Duodenal mucosa (tissue), 2 donors: ENCODE measurements around the gene MYEF2.

Source experiments
- H3K27ac ChIP-seq: one replicate; pipeline ENCODE4 v1.7.0; 2013; ENCODE audit warnings: low read depth, low read length
- H3K27me3 ChIP-seq, 2 donors: one replicate each; pipeline ENCODE4 v1.7.0; 2013; ENCODE audit warnings: low read length in 2 of 2, control low read depth in 1 of 2; ENCODE audit not compliant: insufficient read depth in 2 of 2, control insufficient read depth in 1 of 2
- H3K36me3 ChIP-seq, 2 donors: one replicate each; pipeline ENCODE4 v1.7.0; 2013; ENCODE audit warnings: low read length in 2 of 2, control low read depth in 1 of 2; ENCODE audit not compliant: insufficient read depth in 2 of 2, control insufficient read depth in 1 of 2
- H3K4me1 ChIP-seq, 2 donors: one replicate each; pipeline ENCODE4 v1.7.0; 2013; ENCODE audit warnings: low read length in 2 of 2, control low read depth in 1 of 2; ENCODE audit not compliant: insufficient read depth in 2 of 2, control insufficient read depth in 1 of 2
- H3K4me3 ChIP-seq, 2 donors: one replicate each; pipeline ENCODE4 v1.7.0; 2013; ENCODE audit warnings: low read length in 2 of 2, low read depth in 1 of 2
- H3K9ac ChIP-seq, 2 donors: one replicate each; pipeline ENCODE4 v1.7.0; 2013; ENCODE audit warnings: low read length in 2 of 2, low read depth in 1 of 2
- H3K9me3 ChIP-seq, 2 donors: one replicate each; pipeline ENCODE4 v1.7.0; 2013; ENCODE audit warnings: low read length in 2 of 2, control low read depth in 1 of 2; ENCODE audit not compliant: control insufficient read depth in 1 of 2

MYEF2 gene

DNA sequence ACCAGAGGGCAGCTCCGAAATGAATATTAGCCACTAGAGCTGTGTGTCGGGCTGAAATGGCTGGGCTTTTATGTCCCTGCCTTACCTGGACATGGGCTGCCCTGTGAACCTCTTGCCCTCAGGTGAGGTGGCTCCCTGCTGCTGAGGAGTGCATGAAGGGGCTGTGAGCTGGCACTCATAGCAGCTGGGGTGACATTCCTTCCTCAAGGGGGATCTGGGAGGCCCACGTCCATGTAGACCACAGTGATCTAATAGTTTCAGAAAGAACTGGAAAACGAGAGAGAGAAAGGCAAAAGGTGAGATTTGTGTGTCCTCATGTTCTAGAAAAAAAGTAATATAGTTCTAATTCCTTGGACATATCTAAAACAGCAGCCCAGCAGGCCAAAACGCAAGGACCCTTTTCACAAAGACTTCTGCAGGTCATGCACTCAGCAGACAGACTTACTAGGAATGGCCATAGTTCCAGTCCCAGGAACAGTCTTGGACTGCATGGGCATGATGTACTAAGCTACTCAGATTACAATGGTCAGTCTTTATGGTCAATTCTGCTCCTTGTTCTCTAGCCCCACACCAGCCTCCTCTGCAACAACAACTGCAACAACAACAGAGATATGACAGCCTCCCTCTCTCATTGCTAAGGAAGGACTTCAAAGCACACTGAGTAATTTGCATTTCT, 68.1 kb downstream of the MYEF2 start:
- H3K4me1 ChIP-seq = no peaks in the 10 kb centered on the region
- H3K36me3 ChIP-seq = no peaks in the 10 kb centered on the region
- H3K4me3 ChIP-seq = no peak overlapping the region
- H3K9ac ChIP-seq = no peak overlapping the region
- H3K27me3 ChIP-seq = no peaks in the 10 kb centered on the region
- H3K9me3 ChIP-seq = no peaks in the 10 kb centered on the region
- H3K27ac ChIP-seq = no peak overlapping the region

DNA sequence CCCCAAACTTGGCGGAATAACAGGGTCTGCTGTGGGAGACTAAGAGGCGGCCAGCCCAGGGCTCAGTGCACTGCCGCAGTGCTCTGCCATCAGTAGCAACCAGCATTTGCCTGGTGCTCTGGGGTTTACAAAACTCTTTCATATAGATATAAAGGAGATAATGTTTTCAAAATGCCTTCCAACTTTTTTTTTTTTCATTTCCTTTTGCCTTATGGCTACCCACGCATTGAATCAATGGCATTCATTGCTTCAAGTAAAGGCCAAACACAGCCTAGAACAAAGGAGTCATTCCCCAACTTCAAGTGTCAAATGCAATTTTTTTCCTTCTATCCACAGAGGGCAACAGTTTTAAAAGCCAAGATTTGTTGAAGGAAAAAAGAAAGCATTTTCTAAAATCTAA, 68.9 kb downstream of the MYEF2 start:
- Histone ChIP-seq H3K9me3 (no peaks in the 10 kb centered on the region), H3K4me3 (no peak overlapping the region), H3K27me3 (no peaks in the 10 kb centered on the region), H3K36me3 (no peaks in the 10 kb centered on the region), H3K9ac (no peak overlapping the region), H3K4me1 (no peaks in the 10 kb centered on the region), H3K27ac (no peak overlapping the region)

DNA sequence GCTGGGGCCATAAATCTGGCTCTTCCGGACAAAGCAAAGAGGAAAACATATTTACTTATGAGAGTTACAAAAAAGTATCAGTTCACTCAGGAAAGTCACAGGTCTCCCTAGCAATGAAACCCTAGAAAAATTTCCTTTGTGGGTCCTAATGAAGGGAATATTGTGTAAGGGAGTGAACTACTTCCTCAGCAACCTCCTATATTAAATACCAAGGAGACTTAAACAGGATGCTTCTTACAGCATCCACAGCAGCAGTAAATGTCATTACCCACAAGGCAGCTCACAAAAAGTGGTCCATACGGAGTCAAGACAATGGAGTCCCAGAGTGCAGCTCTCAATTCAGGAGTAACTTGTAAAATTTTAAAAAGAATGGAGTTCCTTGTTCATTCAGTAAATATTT, 72.2 kb downstream of the MYEF2 start:
- Histone ChIP-seq H3K9me3 (no peaks in the 10 kb centered on the region), H3K27ac (no peak overlapping the region), H3K9ac (no peak overlapping the region), H3K36me3 (no peaks in the 10 kb centered on the region), H3K27me3 (no peaks in the 10 kb centered on the region), H3K4me1 (no peaks in the 10 kb centered on the region), H3K4me3 (no peak overlapping the region)

DNA sequence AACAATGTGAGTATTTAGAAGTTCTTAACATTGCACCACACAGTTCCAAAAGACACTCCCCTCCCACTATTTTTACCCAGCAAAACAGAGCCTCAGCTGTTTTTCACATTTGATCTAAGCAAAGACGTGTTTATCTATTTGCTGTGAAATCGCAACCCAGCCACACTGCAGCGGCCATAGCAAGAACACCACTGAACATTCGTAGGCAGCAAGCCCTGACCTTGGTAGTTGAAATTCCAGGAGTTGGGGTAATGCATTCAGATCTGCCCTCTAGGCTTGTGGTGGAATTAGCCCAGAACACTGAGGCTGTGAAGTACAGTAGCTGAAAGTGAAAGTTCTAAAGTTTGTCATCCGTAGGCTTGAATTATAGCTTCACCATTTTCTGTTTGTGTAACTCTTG, 74.4 kb downstream of the MYEF2 start:
- H3K27ac ChIP-seq = no peak overlapping the region
- H3K27me3 ChIP-seq = no peaks in the 10 kb centered on the region
- no peak overlapping the region for H3K9ac ChIP-seq
- H3K4me3 ChIP-seq = no peak overlapping the region
- H3K36me3 ChIP-seq = no peaks in the 10 kb centered on the region
- H3K9me3 ChIP-seq = no peaks in the 10 kb centered on the region
- H3K4me1 ChIP-seq = no peaks in the 10 kb centered on the region

DNA sequence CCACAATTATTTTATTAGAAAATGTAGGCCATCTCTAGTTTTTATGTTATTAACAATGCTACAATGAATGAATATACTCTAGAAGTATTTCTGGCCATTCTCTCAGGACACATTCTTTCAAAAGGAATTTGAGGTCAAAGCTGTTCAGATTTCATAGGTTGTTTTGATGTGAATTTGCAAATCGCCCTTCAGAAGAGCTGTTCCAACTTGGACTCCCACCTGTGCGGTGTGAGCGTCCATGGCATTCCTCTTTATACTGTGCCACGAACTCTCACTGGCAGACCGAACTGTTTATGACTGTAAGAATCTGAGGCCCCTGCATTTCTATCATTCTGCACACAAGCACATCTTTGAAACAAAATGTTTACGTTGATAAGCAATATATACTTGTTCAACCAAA, 75.9 kb downstream of the MYEF2 start:
- H3K9me3 ChIP-seq = no peaks in the 10 kb centered on the region
- no peak overlapping the region for H3K27ac ChIP-seq
- no peaks in the 10 kb centered on the region for H3K4me1 ChIP-seq
- no peaks in the 10 kb centered on the region for H3K27me3 ChIP-seq
- H3K36me3 ChIP-seq = no peaks in the 10 kb centered on the region
- no peak overlapping the region for H3K9ac ChIP-seq
- no peak overlapping the region for H3K4me3 ChIP-seq

DNA sequence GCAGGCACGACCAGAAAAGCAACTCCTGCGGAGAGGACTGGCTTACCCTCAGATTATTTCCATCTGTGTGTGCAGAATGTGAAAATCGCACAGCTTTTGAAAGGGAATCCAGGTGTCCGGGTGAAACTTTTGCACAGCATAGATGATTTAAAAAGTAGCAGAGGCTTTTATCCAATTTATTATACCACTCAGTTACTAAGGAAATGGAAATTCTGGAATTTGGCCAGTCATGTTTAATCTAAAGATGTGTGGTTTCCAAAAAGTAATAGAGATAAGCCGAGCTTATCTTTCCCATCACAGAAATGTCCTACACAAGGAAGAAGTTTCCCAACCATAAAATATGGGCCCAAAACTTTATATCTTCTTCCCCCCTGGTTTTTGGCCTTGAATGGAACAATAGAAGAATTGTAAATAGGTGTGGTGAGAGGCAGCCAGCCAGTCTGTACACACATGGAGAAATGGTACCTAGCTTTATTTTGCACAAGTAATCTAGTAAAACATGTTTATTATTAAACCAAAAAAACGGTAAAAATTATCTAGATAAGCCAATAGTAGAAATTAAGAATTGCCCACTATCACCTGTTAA, 76.6 kb downstream of the MYEF2 start:
- H3K27ac ChIP-seq = no peak overlapping the region
- no peak overlapping the region for H3K9ac ChIP-seq
- no peaks in the 10 kb centered on the region for H3K36me3 ChIP-seq
- no peaks in the 10 kb centered on the region for H3K4me1 ChIP-seq
- H3K27me3 ChIP-seq = no peaks in the 10 kb centered on the region
- H3K4me3 ChIP-seq = no peak overlapping the region
- H3K9me3 ChIP-seq = no peaks in the 10 kb centered on the region

DNA sequence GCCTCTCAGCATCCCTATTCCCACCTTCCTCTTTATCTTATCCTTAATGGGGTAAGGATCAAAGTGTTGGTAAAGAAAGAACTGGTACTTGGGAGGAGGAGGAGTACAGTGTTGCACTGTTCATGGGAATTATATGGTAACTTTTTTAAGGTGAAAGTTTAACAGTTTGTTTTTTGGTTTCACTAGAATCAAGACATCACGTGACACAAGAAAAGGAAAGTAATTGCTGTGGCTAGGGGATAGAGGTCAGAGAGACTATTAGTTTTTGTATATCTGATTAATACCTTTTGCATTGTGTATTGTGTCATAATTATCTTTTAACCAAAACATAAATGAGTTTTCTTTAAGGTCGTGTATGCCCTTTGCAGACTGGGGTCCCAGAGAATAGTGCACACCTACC, 80.8 kb downstream of the MYEF2 start:
- Histone ChIP-seq H3K9me3 (no peaks in the 10 kb centered on the region), H3K27me3 (peaks cover 0 to 2% of the 10 kb centered on the region in 2 donors), H3K4me1 (no peaks in the 10 kb centered on the region), H3K27ac (no peak overlapping the region), H3K4me3 (no peak overlapping the region), H3K36me3 (no peaks in the 10 kb centered on the region), H3K9ac (no peak overlapping the region)

DNA sequence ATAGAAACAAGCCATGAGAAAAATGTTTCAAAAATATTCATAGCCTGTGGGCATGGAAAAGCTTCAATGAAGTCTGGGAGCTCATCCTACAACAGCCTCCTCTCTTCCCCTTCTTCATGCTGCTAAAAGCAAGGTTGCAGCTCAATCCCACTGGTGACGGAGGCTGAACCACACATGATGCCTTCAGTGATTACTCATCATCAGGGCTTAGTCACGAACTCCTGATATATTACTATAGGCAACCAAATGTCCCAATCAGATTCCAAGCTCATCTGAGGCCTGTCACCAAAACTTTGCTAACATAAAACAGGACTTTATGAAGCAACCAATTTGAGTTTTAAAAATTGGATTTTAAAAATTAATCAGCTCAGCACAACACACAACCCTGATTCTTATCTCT, 81.3 kb downstream of the MYEF2 start:
- Histone ChIP-seq H3K9ac (no peak overlapping the region), H3K9me3 (no peaks in the 10 kb centered on the region), H3K36me3 (no peaks in the 10 kb centered on the region), H3K4me3 (no peak overlapping the region), H3K4me1 (no peaks in the 10 kb centered on the region), H3K27me3 (peaks cover 0 to 2% of the 10 kb centered on the region in 2 donors), H3K27ac (no peak overlapping the region)

DNA sequence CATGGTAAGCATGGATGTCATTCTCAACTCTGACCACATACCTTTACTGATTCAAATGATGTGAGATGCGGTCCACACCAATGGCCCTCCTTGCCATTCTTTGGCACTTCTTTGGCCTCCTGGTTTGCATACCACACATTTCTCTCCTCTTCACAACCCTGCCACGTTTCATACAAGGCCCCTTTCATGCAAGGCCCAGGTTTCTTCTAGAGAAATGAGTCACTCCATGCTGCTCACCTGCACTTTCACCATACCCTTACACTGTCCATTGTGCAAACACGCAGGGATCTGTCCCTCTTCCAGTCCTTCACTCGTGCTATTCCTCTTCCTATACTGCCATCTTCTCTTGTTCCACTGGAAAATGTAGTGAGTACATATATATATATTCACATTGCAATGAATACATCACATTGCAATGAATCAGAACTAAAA, 81.7 kb downstream of the MYEF2 start:
- no peak overlapping the region for H3K27ac ChIP-seq
- no peaks in the 10 kb centered on the region for H3K4me1 ChIP-seq
- no peaks in the 10 kb centered on the region for H3K36me3 ChIP-seq
- no peak overlapping the region for H3K4me3 ChIP-seq
- H3K27me3 ChIP-seq = peaks cover 0 to 2% of the 10 kb centered on the region in 2 donors
- H3K9ac ChIP-seq = no peak overlapping the region
- H3K9me3 ChIP-seq = no peaks in the 10 kb centered on the region

DNA sequence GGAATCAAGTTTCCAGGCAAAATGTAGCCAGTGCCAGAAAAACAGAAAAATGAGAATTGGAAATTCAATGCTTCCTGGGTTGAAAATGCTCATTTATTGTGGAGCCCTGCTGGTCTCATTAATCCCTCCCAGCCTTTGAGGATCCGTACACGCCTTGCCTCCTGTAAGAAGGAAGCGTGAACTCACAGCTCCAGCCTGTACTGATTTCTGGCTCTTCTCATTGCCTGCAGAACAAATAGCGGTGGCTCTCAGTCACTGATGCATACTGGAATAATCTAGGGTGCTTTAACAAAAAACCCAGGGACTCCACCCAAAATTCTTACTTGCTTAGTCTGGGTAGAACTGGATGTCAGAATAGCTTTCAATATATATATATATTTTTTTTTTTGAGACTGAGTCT, 86.6 kb downstream of the MYEF2 start:
- no peak overlapping the region for H3K27ac ChIP-seq
- no peaks in the 10 kb centered on the region for H3K36me3 ChIP-seq
- H3K4me3 ChIP-seq = no peak overlapping the region
- H3K9me3 ChIP-seq = no peaks in the 10 kb centered on the region
- no peak overlapping the region for H3K9ac ChIP-seq
- H3K27me3 ChIP-seq = peaks cover 0 to 2% of the 10 kb centered on the region in 2 donors
- no peaks in the 10 kb centered on the region for H3K4me1 ChIP-seq
